IMR-90 (cell line): ENCODE data around the gene DNAJC4. TPM values are rescaled to one million over a fixed set of nuclear protein-coding genes. Genes with fewer than 3 reads are reported as not detected.
A peak's percentile ranks its signal among the peaks of the same experiment; 100 is the strongest.

ENCODE experiments used
- BHLHE40 ChIP-seq: fragments of 150-350 bp; IDR thresholded peaks from 2 replicates; pipeline ENCODE4 v1.6.1; 2016; ENCODE audit warnings: mild to moderate bottlenecking, low read depth, low read length
- CHD1 ChIP-seq: IDR thresholded peaks from 2 replicates; pipeline ENCODE4 v1.6.1; 2012; ENCODE audit warnings: low read depth, low read length, improper control_type of control experiment
- MXI1 ChIP-seq: IDR thresholded peaks from 2 replicates; pipeline ENCODE4 v1.6.1; 2012; ENCODE audit warnings: low read depth, mild to moderate bottlenecking, low read length, moderate library complexity, borderline replicate concordance
- NFE2L2 ChIP-seq: fragments of 150-350 bp; IDR thresholded peaks from 2 replicates; pipeline ENCODE4 v1.6.1; 2016; ENCODE audit warnings: low read depth, mild to moderate bottlenecking, low read length
- POLR2A ChIP-seq: IDR thresholded peaks from 2 replicates; pipeline ENCODE4 v1.6.1; 2012; ENCODE audit warnings: mild to moderate bottlenecking, low read depth, low read length
- RAD21 ChIP-seq: IDR thresholded peaks from 2 replicates; pipeline ENCODE4 v1.6.1; 2012; ENCODE audit warnings: low read length, improper control_type of control experiment
- RFX5 ChIP-seq: IDR thresholded peaks from 2 replicates; pipeline ENCODE4 v1.8.0; 2012; ENCODE audit warnings: low read depth, mild to moderate bottlenecking, low read length, moderate library complexity
- polyA plus RNA-seq, 3 experiments: library from polyadenylated mRNA; depleted of rRNA; stranded (reverse); fragments of >200 nt; gene quantifications; 2 replicates each; pipeline ENCODE4 v1.2.3, GENCODE V29; 2012; ENCODE audit warnings: low replicate concordance in 1 of 3
- total RNA-seq: library from RNA; depleted of rRNA; stranded (reverse); fragments of >200 nt; gene quantifications from 2 replicates; pipeline ENCODE4 v1.2.3, GENCODE V29; 2012

The DNAJC4 gene
- total and polyA plus RNA-seq, 2 of the 4 experiments (the other 2 are of a cell fraction), result 2.2 to 22.8 TPM

DNA sequence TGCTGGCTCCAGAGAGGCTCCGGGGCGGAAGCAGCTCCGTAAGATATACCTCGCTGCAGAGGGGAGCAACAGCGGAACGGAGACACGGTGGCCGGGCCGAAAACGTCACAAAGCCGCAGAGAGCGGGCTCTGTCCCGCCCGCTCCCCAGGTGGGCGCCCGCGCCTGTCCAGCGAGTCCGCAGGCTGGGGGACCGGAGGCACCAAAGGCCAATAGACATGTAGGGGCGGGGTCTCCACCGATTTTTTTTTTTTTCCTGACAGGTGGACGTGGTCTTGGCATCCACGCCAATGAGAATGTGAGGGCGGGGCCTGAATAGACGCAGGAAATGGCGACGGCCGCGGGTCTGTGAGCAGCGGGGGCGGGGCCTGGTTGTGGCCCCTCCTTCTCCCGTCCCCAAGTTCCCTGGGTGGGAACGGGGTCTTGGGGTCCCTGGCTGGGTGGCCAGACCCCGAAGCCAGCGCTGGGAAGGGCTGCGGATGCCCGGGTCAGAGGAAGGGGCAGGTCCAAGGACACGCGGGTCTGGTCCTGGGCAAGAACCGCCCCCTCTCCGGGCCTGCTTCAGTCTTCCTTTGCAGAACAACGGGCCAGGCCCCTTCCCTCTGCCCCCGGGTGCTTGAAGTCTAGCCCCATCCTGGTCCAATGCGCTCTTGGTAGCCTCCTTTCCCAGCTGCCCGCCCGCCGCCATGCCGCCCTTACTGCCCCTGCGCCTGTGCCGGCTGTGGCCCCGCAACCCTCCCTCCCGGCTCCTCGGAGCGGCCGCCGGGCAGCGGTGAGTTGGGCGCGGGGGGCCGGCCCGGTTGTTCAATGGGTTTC, at the start of gene DNAJC4 (continued):
- 0 out of 2 replicates have a peak, but pooled peaks have one; percentile 32 for TF ChIP-seq MXI1
- no peak for TF ChIP-seq POLR2A
- no peak for TF ChIP-seq BHLHE40
- no peak for TF ChIP-seq CHD1
- no peak for TF ChIP-seq RAD21
- no peak for TF ChIP-seq RFX5
- no peak for TF ChIP-seq NFE2L2
